DMS114 treated with DMSO at 0.1 percent for 48 hours (cell line): ENCODE measurements around the gene DESI1.
"Not testable (repeated sequence)": the region's sequence is repeated elsewhere in the genome, so short reads cannot be mapped to it uniquely, and the experiment has no call there.

Experiments used
- DNase-seq: peaks from one replicate; lab custom pipeline; 2025; ENCODE audit not compliant: unreplicated experiment; lab: John Stamatoyannopoulos, UW

DESI1 gene

DNA sequence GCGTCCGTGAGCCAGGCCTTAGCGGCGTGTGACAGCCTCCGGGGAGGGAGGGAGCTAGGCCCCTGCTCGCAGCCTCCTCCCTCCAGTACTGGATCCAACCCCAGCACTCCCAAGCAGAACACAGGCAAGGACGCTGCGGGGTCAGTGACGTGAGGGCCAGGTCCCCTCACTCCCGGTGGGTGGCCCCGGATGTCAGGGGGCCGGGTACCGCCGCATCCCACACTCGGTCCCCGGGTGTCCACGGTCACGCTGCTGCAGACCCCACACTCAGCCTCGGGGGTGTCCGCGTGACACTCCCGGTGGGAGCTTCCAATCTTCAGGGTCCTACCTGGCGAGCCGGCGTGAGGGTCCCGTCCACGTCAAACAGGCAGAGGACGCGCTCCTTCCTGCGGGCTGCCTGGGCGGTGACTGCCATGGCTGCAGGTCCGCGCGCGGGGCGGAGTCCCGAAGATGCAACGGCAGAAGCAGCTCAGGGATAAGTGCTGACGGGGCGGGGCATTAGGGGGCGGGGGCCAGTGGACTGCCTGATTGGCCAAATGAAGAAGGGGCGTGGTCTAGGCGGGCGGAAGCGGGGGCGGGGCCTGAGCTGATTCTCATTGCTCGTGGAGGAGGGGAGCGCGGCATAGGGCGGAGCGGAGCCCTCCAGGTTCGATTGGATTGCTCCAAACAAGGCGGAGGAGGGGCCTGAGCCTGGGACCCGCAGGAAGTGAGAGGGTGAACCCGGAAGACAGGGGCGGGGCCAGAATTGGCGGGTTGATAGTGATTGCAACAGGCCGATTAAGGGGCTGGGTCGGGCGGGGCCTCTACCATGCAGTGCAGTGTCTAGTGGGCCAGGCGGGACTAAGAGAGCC, 31.2 kb downstream of the DESI1 start, which contains the start of gene PMM1:
PMM1 (minus strand) TSS at position 450 of the 851 bp plus-strand sequence; CDS start at position 415, 35 bp downstream.
- peak; percentile 96 for DNase-seq

DNA sequence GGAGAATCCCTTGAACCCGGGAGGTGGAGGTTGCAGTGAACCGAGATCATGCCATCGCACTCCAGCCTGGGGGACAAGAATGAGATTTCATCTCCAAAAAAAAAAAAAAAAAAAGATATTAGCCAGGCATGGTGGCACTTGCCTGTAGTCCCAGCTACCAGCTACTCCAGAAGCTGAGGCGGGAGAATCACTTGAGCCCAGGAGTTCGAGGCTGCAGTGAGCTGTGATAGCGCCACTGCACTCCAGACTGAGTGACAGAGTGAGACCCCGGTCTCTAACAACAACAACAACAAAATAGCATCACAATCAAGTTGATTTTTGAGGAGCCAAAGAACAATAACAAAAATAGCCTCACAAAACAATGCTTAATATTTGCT, 33.5 kb downstream of the DESI1 start:
- DNase-seq = no peak

DNA sequence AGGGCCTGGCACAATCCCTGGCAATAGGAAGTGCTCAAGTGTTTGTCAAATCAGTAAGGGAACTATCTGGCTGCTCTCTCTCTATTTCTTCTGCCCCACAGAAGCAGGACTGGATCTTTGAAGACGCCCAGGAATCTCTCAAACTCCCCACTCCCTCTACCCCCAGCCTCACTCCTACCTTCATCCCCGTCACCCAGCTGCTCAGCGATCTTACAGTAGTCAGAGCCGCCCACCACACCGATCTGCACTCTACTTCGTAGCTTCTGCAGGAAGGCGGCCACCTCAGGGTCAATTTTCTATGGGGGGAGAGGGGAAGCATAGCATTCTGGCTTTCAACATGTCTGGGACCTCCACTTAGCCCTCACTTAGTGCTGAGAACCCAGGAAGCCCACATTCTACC, 34.9 kb downstream of the DESI1 start:
- DNase-seq = no peak

DNA sequence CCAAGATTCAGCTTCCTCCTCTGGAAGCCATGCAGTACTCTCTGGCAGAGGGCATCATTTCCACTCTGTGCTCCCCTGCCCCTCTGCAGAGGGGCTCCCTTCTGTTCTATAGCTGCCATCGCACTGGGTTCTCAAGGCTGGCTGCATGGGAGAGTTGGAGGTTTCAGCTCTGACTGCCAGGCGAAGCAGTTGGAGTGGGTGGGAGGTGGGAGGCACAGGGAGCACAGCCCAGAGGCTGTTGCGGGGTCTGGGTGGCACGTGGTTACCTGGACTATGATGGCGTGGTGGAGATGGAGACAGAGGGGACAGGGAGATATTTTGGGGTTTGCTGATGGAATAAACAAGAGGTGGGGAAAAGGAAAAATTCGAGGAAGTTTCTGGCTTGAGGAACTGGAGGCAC, 36.0 kb downstream of the DESI1 start:
- no peak for DNase-seq

DNA sequence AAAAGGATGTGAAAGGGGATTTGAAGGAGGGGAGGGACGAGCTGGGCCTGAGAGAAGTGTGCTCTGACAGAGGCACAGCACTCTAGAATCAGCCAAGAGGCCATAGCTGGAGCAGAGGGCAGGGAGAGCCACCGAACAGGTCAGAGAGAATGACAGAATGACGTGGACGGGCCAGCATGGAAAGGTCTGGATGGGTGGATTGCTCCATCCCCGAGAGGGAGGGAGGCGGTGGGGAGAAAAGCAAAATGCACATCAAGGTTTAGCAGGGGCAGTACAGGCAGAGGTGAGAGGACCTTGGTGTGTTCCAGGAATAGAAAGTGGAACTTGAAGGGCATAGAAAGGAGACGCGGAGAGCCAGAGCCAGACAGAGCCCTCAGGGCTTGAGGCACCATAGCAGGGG, 38.1 kb downstream of the DESI1 start:
- no peak for DNase-seq

DNA sequence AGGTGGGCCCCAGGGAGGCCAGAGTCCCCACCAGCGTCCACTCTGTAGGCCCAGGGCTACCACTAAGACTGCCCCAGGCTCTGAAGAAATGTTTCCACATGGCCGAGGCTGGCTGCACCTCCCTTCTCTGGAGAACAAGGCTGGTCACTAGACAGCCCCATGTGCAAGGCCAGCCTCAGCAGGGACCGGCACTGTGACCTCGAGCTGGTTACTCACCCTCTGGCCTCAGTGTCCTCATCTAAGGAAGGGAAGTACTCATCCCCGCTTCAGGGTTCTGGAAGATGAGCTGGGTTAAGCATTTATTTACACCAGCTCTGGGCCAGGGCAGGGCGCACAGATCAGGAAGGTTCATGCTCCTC, 40.9 kb downstream of the DESI1 start:
- DNase-seq = no peak

DNA sequence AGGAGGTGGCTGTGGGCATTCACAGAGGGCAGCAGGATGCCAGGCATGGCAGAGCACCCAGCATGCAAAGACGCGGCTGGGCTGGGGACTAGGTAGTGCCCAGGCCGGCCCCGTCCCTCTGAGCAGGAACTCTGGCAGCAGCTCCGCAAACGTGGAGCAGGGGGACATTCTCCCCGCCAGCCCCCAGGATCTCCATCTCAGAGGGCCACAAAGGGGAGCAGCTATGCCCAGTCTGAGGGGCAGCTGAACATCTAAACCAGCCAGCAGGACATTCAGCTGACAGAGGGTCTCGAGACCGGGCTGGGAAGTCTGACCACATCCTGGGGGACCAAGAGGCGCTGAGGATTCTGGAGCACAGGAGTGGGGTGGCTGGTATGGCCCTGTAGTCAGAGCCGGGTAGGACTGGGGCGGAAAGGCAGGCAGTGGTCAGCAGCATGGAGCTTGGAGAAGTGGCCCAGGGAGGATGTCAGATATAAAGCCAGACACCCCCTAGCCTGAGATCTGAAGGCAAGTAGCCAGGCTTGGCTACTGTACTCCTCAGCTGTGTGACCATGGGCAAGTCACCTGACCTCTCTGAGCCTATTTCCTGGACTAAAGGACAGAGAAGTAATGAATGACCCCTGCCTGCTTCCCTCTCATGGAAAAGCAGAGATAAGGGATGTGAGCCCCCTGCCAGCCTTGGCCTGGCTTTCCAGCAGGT, 41.4 kb downstream of the DESI1 start:
- DNase-seq = no peak

DNA sequence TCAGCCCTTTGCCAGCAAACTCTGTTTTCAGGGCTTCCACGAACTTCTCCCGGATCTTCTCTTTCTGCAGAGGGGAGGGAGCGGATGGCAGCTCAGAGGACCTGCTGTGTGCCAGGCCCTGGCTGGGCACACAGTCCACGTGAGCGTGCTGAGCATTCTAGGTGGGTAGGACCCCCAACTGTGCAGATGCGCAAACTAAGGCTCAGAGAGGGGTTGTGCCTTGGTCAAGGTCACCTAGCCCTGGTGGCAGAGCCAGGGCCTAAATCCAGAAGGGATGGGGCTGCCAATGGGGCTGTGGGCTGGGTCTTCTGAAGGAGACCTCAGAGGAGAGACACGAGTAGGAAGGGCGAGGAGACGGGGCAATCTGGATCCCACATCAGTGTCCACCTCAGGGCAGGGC, 42.0 kb downstream of the DESI1 start:
- no peak for DNase-seq

DNA sequence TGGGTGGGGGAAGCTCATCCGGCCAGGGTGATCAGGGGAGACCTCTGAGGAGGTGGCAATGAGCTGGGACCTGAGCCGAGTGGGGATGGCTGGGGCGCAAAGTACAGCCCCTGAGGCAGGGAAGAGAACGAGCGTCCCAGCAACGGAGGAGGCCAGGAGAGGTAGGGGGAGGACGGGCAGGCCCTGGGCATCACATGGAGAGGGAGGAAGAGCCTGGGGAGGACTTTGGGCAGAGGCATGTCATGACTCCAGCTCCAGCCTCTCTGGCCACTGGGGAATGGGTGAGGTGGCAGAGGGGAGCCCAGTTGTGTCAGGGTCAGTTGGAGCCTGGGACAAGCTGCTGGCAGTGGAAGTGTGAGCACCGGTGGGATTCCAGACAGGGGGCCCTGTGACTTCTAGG, 42.7 kb downstream of the DESI1 start:
- DNase-seq = no peak

DNA sequence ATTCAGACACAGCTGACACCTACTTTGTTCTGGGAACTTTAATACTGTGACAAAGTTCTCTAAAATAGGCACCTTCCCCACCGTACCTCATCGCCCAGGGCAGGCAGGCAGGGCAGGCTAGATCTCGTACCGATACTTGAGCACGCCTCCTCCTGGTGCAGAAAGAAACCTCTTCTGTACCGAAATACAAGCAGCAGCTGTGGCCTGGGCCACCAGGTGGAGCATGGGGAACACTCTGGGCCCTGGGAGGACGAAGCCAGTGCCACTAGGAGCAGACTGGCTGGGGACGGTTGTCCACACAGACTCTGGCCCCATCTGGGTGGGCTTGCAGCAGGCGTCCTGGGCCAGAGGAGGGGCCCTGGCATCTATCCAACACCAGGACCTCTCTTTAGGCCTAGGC, 44.0 kb downstream of the DESI1 start:
- DNase-seq = peak; percentile 43

DNA sequence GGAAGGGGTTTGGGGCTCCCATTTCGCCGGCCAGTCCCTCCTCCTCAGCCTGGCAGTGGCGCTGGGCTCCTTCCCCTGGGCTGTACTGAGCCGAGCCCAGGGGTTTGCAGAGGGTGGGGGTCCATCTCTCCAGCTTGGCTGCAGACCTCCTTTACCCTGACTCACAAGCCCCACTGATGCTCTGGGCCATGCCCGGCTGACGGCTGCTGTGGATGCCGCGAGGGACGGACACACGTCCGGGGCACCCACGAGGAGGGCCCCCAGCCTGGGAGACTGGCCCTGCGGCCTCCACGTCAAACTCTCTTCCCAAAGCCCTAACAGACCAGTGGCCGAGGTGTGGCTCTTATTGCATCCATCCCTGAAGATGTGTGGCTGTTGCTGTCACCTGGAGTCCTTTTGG, 45.3 kb downstream of the DESI1 start:
- DNase-seq = no peak

DNA sequence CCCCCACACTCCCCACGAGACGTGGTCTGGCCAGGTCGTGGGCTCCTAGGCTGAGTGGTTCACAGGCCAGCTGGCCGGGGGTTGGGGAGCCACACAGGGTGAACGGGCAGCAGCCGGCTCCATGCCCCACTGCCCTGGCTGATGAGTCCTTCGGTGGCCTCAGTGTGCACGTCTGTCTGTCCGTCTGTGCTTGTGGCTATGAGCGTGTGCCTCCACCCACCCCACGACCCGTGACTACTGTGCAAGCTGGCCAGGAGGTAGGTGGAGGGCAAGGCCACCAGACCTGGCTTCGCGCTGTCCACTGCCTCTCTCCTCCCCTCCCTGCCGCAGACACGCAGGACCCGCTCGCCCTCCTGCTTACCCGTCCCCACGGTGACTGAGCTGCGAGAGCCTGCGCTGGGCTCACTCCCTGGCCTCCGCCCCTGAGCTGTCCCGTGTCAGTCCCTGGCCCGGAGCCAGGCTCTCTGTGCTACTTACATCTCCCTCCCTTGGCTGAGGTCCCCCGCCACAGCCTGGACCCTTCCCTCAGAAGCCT, 45.9 kb downstream of the DESI1 start:
- DNase-seq = no peak

DNA sequence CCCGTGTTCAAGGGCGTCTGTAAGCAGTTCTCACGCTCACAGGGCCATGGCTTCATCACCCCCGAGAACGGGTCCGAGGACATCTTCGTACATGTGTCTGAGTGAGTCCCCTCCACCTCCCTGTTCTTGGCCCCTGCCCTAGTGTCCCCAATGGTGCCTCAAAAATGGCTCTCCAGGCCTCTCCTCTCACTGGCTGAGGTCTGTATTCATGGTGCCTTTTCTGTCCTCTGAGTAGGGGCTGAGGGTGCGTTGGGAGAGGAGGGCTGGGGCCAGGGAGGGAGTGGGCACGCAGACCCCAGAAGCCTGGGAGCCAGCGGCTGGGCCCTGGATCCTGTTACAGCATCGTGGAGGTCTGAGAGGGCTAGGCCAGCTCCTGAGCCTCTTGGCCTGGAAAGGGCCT, 47.2 kb downstream of the DESI1 start:
- no peak for DNase-seq

DNA sequence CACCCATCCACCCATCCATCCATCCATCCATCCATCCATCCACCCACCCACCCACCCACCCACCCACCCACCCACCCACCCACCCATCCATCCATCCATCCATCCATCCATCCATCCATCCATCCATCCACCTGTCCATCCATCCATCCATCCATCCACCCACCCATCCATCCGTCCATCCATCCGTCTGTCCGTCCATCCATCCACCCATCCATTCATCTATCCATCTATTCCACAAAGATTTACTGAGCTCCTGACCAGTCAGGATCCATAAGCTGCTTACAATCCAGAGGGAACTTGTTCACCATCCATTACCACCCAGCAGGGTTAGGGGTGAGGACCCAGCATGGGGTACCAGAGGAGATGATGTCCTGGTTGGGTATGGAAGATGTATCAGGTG, 48.5 kb downstream of the DESI1 start:
- DNase-seq = not testable (repeated sequence)

DNA sequence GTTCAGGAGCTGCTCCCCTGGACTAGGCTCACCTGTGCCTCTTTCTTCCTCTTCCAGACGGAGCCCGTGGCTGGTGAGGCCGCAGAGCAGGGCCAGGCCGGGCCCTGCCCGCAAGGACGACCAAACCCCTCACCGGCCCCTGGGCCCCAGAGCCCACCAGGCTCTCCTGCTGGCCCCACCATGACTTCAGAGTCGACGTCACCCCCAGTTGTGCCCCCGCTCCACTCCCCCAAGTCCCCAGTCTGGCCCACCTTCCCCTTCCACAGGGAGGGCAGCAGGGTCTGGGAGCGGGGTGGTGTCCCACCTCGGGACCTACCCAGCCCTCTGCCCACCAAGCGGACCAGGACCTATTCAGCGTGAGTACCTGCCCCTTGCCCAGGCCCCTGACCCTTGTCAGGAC, 49.1 kb downstream of the DESI1 start:
- DNase-seq = no peak

DNA sequence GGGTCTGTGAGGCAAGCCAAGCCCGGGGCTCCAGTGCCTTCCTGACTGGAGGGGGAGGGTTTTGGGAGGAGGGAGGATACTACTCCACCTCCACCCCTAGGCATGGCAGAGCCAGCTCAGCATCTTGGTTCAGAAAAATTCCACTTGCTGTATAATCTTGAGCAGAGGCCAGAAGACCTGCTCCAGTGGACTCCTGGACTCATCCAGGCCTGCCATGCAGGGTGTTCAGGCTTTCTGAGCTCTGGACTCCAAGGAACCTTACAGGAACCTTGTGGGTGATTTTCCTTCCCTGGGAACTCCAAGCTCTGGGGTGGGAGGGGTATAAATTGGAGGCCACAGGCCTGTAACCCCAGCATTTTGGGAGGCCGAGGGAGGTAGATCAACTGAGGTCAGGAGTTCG, 50.6 kb downstream of the DESI1 start:
- no peak for DNase-seq

DNA sequence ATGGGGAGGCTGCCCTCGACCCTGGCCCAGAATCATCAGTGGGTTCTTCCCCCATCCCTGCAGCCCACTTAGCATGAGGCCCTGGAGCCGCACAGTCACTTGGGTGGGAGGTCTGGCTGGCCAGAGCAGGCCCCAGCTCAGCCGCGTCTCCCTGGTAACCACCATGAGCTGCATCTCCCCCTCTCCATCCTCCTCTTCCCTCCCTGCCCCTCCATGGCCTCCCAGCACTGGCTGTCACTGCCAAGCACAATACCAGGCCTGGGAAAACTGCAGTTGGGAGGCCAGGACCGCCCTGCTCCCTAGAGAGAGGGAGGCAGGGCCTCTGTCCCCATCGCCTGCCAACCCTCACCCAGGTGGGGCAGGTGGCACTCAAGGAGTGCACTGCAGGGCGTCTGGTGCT, 52.0 kb downstream of the DESI1 start:
- DNase-seq = no peak

DNA sequence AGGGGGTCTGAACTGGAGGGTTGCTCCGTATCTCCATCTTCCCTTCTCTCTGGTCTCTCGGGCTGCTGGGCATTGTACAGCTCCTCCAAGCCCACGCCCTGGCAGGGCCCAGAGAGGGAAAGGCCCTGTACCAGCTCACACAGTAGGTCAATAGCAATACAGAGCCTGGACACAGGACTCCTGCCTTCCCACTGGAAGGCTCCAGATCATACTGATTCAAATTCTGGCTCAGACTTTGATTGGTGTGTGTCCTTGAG, 53.4 kb downstream of the DESI1 start:
- no peak for DNase-seq

DNA sequence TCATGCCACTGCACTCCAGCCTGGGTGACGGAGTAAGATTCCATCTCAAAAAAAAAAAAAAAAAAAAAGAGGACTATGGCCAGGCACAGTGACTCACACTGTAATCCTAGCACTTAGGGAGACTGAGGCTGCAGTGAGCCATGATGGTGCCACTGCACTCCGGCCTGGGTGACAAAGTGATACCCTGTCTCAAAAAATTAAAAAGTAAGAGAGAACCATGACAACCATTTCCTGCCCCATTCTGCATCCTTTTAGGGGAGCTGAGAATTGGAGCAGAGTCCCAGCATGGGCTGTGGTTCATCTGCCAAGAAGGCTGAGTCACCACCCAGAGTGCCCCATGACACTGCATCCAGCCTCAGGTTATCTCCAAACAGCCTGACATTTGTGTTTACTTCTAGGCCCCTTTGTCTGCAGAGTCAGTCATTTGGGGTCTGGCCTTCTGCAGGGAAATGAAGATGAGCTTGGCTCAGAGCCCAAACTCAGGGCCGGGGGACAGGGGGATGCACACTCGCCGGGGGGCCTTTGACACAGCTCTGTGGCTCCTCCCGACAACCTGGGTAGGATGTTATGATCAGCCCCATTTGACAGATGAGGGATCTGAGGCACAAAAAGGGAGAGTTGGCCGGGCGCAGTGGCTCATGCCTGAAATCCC, 55.3 kb downstream of the DESI1 start:
- DNase-seq = no peak

DNA sequence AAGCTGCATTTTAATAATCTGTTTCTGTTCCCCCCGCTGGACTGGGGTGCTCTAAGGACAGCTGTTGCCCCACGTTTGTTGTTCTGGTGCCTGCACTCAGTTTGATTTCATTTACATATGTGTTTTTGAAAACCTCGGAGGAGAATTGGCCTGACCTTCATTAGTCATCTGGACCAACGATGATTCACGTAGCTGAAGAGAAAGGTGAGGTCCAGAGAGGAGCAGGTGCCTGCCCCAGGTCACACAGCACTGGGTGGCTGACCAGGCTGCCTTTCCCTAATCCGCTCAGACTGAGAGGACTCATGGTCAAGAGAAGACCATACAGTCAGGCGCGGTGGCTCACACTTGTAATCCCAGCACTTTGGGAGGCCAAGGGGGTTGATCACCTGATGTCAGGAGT, 56.3 kb downstream of the DESI1 start:
- DNase-seq = no peak

DNA sequence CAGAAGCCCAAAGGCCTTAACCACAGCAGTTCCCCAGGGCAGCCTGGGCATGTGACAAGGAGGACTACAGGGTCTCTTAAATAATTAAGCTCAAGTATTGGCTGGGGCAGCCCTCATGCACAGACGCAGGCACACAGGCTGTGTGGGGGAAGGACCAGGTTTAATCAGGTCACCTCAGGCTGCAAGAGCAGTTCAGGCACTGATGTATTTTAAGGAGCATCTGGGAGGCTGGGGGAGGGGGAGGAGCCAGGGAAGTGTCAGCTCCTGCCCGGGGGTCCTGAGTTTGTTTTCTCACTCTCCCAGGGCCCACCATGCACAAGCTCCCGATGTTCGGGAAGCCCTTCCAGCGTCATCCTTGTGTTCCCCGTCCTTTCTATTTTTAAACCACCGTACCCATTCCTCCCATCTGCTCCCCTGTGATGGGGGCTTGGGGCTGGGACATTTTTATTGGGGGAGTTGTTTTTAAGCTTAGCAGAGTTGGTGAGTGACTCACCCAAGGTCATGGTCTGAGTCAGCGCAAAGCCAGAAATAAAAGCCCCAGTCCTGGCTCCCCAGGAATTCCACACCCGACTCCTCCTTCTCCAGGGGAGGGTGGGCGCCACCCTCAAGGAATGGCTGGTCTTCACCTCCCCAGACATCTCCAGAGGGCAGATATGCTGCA, 57.7 kb downstream of the DESI1 start:
- no peak for DNase-seq

DNA sequence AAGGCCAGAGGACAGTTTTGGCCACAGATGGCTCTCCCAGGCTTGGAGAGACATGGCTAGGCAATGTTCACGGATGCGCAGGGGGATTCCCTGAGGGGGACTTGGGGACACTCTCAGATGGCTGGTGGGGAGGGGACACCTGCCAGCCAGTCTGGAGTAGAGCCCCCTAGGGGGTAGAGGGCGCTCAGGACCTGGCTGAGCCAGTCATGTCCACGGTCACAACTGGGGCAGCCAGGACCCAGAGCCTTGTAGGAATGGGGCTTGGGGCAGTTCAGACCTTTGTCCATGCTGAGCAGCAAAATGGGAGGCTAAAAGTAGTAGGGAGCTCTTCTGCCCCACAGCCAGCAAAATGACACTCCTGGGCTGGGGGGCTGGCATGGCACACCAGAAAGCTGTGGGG, 58.4 kb downstream of the DESI1 start:
- DNase-seq = no peak
